ENCODE measurements around the gene VWA8. TPM values are rescaled to one million over a fixed set of nuclear protein-coding genes. Genes with fewer than 3 reads are reported as not detected.

The VWA8 gene
- total and polyA plus RNA-seq, 2 of the 13 experiments (the other 11 are each of a cell fraction or from before 2014, with no cell fraction given): 9.1 to 17.3 TPM

DNA sequence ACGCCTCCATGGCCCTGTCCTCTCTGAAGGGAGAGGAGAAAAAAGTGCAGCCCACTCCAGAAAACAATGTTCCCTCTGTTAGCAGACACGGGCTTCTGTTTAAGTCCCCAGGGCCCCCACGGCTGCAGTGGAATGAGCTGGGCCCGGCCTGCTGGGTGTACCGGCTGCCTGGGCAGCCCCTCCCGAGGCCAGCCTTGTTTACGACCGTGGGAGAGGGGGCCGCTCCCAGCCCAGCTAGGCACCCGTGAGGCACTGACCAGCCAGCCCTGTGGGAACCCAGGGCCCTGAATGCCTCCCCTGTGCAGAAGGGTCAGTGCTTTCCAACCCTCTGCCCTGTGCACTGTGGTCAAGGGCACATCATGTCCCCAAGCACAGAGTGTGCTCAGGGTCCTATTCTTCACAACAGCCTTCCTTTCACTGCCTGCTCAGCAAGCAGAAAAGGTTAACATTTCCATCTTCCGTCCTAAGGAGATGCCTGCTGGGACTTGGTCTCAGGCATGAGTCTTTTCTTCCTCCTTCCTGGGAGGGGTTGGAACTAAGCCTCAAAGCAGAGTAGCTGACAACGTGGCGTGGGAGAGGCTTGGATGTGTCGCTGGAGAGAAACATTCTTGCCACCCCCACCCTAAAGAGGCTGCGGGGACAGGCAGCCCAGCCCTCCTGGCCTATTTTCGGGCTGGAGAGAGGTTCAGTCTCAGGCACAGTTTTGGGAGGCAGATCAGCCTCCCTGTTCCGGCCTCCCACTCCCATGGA, 413.5 kb downstream of the VWA8 start (continued):
- TF ChIP-seq RFXAP (CRISPR knock-in tag; IDR thresholded peaks at IDR 0.05; ENCODE audit: borderline replicate concordance) (no peak), CBX1 (IDR thresholded peaks at IDR 0.05; ENCODE audit: low read depth) (no peak), ZNF550 (CRISPR knock-in tag; IDR thresholded peaks at IDR 0.05; ENCODE audit: borderline replicate concordance) (no peak), U2AF1 (optimal IDR thresholded peaks at IDR 0.05; ENCODE audit: low read depth, low read length) (no peak), ZFP36L2 (CRISPR knock-in tag; IDR thresholded peaks at IDR 0.05) (no peak)

DNA sequence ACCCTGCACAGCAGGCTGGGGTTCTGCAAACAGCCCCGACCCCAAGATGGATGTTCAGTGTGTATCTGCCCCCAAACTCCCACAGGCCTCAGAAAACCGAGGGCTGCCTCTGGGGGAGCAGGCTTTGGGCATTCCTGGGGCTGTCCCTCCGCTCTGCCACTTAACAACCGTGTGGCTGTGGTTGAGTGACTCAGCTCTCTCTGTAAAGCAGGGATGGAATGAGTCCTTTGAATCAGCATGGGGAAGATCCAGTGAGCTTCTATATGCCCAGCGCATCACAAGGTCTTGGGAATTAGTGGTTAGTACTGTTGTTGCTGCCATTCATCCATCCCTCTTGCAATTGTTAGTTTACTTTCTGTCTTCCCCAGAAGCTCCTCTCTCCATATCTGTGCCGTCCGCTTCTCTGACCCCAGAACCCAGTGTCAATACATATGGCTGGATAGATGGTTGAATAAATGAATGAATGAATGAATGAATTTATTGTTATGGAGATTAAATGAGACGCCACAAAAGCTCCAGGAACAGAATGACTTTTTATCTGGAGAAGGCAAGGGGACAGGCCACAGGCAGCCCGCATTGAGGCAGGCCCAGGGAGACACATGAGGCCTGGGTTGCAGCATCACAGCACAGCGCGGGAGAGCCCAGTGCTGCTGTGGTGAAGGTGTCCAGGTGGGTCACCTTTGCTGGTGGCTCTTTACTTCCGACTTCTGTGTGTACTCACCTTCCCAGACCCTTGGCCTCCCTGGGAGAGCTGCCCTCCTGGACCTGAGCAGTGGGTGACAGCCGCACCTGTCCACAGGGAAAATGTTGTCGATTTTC, 414.3 kb downstream of the VWA8 start:
- 45% methylated on average over 9 of the region's 14 CpGs for WGBS (ENCODE audit: low lambda C conversion rate)
- Histone ChIP-seq H3K9me3 (ENCODE audit: low read length) (no peaks in the 10 kb centered on the region), H3K27me3 (ENCODE audit: control insufficient read depth in 1 of 2, insufficient read depth in 2 of 2, low read length in 2 of 2) (peaks cover 0 to 7% of the 10 kb centered on the region in 2 experiments; a peak in 2 of 5 replicates), H3K9ac (ENCODE audit: insufficient read depth, low read depth, low read length) (peak overlapping the region; percentile 56), H3K4me3 (replicated peaks in 1 of 3; ENCODE audit: insufficient read depth in 1 of 3, low read depth in 2 of 3, low read length in 3 of 3) (peak overlapping the region; percentile 2 to 62 (median 6)), H3K36me3 (replicated peaks in 1 of 2; ENCODE audit: control insufficient read depth in 1 of 2, insufficient read depth in 2 of 2, low read length in 2 of 2) (no peaks in the 10 kb centered on the region), H3K79me2 (ENCODE audit: insufficient read depth, low read length) (no peaks in the 10 kb centered on the region), H2AFZ (ENCODE audit: low read length) (no peak overlapping the region), H3K27ac (ENCODE audit: extremely low read length, insufficient read depth, low read length) (peak overlapping the region; percentile 27), H3K4me2 (ENCODE audit: low read depth, low read length) (peak overlapping the region; percentile 86), H3K4me1 (ENCODE audit: insufficient read depth, low read length) (peaks cover 28% of the 10 kb centered on the region), H4K20me1 (ENCODE audit: insufficient read depth, low read length) (no peaks in the 10 kb centered on the region)
- BruUV-seq (replicated peaks): no TSS peak
- peak; percentile 21 for DNase-seq (ENCODE audit: low spot score)
- peak; percentile 47 for ATAC-seq
- ChIA-PET CTCF (ENCODE audit: low intra/inter-chr PET ratio, low total read pairs) (no interaction called here), POLR2A (interaction anchor here (0.7 to 1.9 kb wide), 2 partner anchors 31 to 67 kb away, joined by 3 to 5 read pairs; no protein-coding TSS in a partner anchor)
- in situ Hi-C loops (cut with HindIII; ENCODE audit: extremely low pct_ligation_motif_present, low pct_unique_long_range_greater_than_20kb) (no loop called here), intact Hi-C loops (cut with micrococcal nuclease; ENCODE audit: unreplicated experiment) (loop anchor here (5.0 kb wide), 1 partner anchor 101 kb away; no protein-coding TSS in a partner anchor)
- FAIRE-seq: no peak
- 0 out of 2 replicates have a peak, but pooled peaks have one; percentile 1 for TF ChIP-seq SNAPC2 (CRISPR knock-in tag; IDR thresholded peaks at IDR 0.05)
- TF ChIP-seq HOXA5 (CRISPR knock-in tag; IDR thresholded peaks at IDR 0.05): no peak
- TF ChIP-seq, protein P1, sequence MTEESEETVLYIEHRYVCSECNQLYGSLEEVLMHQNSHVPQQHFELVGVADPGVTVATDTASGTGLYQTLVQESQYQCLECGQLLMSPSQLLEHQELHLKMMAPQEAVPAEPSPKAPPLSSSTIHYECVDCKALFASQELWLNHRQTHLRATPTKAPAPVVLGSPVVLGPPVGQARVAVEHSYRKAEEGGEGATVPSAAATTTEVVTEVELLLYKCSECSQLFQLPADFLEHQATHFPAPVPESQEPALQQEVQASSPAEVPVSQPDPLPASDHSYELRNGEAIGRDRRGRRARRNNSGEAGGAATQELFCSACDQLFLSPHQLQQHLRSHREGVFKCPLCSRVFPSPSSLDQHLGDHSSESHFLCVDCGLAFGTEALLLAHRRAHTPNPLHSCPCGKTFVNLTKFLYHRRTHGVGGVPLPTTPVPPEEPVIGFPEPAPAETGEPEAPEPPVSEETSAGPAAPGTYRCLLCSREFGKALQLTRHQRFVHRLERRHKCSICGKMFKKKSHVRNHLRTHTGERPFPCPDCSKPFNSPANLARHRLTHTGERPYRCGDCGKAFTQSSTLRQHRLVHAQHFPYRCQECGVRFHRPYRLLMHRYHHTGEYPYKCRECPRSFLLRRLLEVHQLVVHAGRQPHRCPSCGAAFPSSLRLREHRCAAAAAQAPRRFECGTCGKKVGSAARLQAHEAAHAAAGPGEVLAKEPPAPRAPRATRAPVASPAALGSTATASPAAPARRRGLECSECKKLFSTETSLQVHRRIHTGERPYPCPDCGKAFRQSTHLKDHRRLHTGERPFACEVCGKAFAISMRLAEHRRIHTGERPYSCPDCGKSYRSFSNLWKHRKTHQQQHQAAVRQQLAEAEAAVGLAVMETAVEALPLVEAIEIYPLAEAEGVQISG (CRISPR knock-in tag; IDR thresholded peaks at IDR 0.05): 0 out of 2 replicates have a peak, but pooled peaks have one; percentile 2
- TF ChIP-seq TMF1 (CRISPR knock-in tag; IDR thresholded peaks at IDR 0.05; ENCODE audit: low read depth): no peak
- TF ChIP-seq MXD3 (CRISPR knock-in tag; IDR thresholded peaks at IDR 0.05): no peak
- TF ChIP-seq POGZ (CRISPR knock-in tag; IDR thresholded peaks at IDR 0.05): no peak
- no peak for TF ChIP-seq ZNF850 (CRISPR knock-in tag; conservative IDR thresholded peaks at IDR 0.05)
- TF ChIP-seq ZNF639 (CRISPR knock-in tag; conservative IDR thresholded peaks at IDR 0.05): 0 out of 2 replicates have a peak, but pooled peaks have one; percentile 46
- no peak for TF ChIP-seq CSRNP2 (CRISPR knock-in tag; conservative IDR thresholded peaks at IDR 0.05; ENCODE audit: low read depth)
- TF ChIP-seq ZNF253 (CRISPR knock-in tag; IDR thresholded peaks at IDR 0.05; ENCODE audit: borderline replicate concordance): no peak
